BJ (cell line): ENCODE results near the gene L3MBTL4. TPM values are rescaled to one million over a fixed set of nuclear protein-coding genes. Genes with fewer than 3 reads are reported as not detected.

ENCODE experiments used
- CTCF ChIA-PET: fragments of 350-600 bp; formaldehyde crosslinking; extraction: SDS; loops from one replicate; lab custom pipeline; 2021; ENCODE audit warnings: antibody characterized with exemption, inconsistent platforms; lab: Yijun Ruan, JAX
- POLR2A ChIA-PET: fragments of 300-600 bp; sonication (Branson Sonifier 250); formaldehyde crosslinking; extraction: SDS; loops from one replicate; lab custom pipeline; 2021; ENCODE audit warnings: antibody characterized with exemption; lab: Charles Lee
- DNase-seq: peaks from one replicate; pipeline ENCODE4 v3.0.0-alpha.2; 2011; ENCODE audit warnings: low read depth
- H3K27me3 ChIP-seq: 2 replicates; pipeline ENCODE4 v1.6.0; 2011; ENCODE audit warnings: low read length; ENCODE audit not compliant: control insufficient read depth, insufficient read depth
- H3K36me3 ChIP-seq: 2 replicates; pipeline ENCODE4 v1.5.1; 2011; ENCODE audit warnings: low read length; ENCODE audit not compliant: control insufficient read depth, insufficient read depth
- H3K4me3 ChIP-seq: 2 replicates; pipeline ENCODE4 v1.5.1; 2011; ENCODE audit warnings: low read depth, mild to moderate bottlenecking, control low read depth, low read length
- CTCF ChIP-seq: IDR thresholded peaks from 2 replicates; pipeline ENCODE4 v1.5.1; 2011; ENCODE audit warnings: low read depth, mild to moderate bottlenecking, control low read depth, inconsistent platforms, low read length, moderate library complexity; ENCODE audit not compliant: insufficient read depth
- polyA plus RNA-seq: library from polyadenylated mRNA; depleted of rRNA; stranded (reverse); fragments of >200 nt; gene quantifications from 2 replicates; pipeline ENCODE4 v1.2.3, GENCODE V29; 2011

Gene L3MBTL4
- polyA plus RNA-seq, 1 experiment: not detected

GRCh38 chr18:6366776-6367175 is 47.9 kb downstream of the L3MBTL4 start:
- CTCF ChIA-PET: no interaction called here

GRCh38 chr18:6365385-6365784 is 49.3 kb downstream of the L3MBTL4 start:
- POLR2A ChIA-PET: no interaction called here
- Histone ChIP-seq H3K27me3 (no peaks in the 10 kb centered on the region), H3K4me3 (no peak overlapping the region), H3K36me3 (no peaks in the 10 kb centered on the region)
- TF ChIP-seq CTCF: no peak
- no peak for DNase-seq
- CTCF ChIA-PET: no interaction called here

More at GRCh38 chr18:6366776-6367175, 47.9 kb downstream of the L3MBTL4 start:
- TF ChIP-seq CTCF: no peak
- Histone ChIP-seq H3K4me3 (no peak overlapping the region), H3K27me3 (no peaks in the 10 kb centered on the region), H3K36me3 (no peaks in the 10 kb centered on the region)
- DNase-seq: no peak
- POLR2A ChIA-PET: interaction anchor here (0.6 kb wide), 1 partner anchor 120 kb away, joined by 3 read pairs; no protein-coding TSS in a partner anchor

GRCh38 chr18:6363216-6363615 is 51.5 kb downstream of the L3MBTL4 start:
- CTCF ChIA-PET: no interaction called here
- POLR2A ChIA-PET: no interaction called here
- Histone ChIP-seq H3K4me3 (no peak overlapping the region), H3K36me3 (no peaks in the 10 kb centered on the region), H3K27me3 (no peaks in the 10 kb centered on the region)
- no peak for DNase-seq
- no peak for TF ChIP-seq CTCF

GRCh38 chr18:6362559-6363129 is 52.1 kb downstream of the L3MBTL4 start:
- Histone ChIP-seq H3K4me3 (no peak overlapping the region), H3K36me3 (no peaks in the 10 kb centered on the region), H3K27me3 (no peaks in the 10 kb centered on the region)
- POLR2A ChIA-PET: no interaction called here
- DNase-seq: no peak
- no peak for TF ChIP-seq CTCF
- CTCF ChIA-PET: no interaction called here

- ChIA-PET POLR2A (no interaction called here), CTCF (no interaction called here)
- H3K27me3 ChIP-seq: no peaks in the 10 kb centered on the region
- no peaks in the 10 kb centered on the region for H3K36me3 ChIP-seq
- no peak for DNase-seq
- TF ChIP-seq CTCF: no peak
- H3K4me3 ChIP-seq: no peak overlapping the region
Measured at GRCh38 chr18:6357668-6358067, 57.0 kb downstream of the L3MBTL4 start.
